Suppressor macrophage treated with lipopolysaccharide for 4 hours (primary cell): ENCODE measurements around the gene CYP46A1.
"Not testable (repeated sequence)": the region's sequence is repeated elsewhere in the genome, so short reads cannot be mapped to it uniquely, and the experiment has no call there.

Experiments used
- DNase-seq: peaks from one replicate; pipeline ENCODE4 v3.0.0-alpha.2; 2020

CYP46A1 gene

DNA sequence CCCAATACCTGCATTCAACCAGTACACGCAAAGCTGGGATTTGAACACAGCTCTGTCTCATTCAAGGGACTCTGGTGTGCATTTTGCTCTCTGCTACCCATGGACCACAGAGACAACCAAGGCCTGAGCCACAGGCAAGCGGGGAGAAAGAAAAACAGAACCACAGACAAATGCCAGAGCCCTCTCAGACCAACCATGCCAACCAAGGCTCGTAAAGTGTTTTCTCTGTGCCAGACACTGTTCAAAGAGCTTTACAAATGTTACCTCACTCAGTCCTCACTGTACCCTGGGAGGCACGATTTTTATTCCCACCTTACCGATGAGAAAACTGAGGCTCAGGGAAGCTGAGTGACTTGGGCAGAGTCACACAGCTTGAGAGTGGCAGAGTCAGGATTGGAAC, 76.7 kb downstream of the CYP46A1 start:
- DNase-seq = no peak

DNA sequence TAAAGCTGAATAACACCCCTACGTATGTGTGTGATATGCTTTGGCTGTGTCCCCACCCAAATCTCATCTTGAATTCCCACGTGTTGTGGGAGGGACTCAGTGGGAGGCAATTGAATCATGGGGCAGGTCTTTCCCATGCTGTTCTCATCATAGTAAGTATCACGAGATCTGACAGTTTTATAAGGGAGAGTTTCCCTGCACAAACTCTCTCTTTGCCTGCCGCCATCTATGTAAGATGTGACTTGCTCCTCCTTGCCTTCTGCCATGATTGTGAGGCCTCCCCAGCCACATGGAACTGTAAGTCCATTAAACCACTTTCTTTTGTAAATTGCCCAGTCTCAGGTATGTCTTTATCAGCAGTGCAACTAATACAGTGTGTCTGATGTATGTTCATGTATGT, 78.8 kb downstream of the CYP46A1 start:
- DNase-seq = not testable (repeated sequence)

DNA sequence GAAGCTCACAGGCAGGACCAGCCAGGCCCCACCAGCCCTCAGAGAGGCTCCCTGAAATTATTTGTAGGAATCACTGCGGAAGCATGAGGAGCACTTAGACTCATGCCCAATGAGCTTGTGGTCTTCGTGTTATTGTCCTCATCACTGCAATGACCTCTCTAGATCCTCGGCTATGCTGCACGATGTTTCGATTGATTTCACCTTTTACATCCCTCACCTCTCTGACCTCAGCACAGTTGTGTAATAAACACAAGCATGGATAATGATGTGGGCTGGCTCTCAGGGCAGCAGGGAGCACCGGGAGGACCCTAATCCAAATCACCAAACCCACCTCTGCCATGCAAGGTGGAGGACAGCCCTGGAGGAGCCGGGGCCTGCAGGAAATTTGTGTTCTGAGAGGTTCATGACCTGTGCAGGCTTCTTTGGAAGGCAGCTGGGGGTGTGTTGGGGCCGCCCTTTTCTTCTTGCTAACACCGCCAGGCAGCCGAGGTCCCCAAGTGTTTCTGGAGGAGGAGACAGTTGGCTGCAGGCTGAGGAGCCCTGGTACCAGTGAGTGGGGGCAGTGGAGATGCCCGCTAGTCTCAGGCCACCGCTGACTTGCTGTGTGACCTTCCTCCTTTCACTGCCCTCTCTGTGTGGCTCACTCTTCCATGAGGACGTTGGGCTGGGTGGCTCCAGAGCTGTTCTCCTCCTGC, 79.6 kb downstream of the CYP46A1 start:
- DNase-seq = no peak

DNA sequence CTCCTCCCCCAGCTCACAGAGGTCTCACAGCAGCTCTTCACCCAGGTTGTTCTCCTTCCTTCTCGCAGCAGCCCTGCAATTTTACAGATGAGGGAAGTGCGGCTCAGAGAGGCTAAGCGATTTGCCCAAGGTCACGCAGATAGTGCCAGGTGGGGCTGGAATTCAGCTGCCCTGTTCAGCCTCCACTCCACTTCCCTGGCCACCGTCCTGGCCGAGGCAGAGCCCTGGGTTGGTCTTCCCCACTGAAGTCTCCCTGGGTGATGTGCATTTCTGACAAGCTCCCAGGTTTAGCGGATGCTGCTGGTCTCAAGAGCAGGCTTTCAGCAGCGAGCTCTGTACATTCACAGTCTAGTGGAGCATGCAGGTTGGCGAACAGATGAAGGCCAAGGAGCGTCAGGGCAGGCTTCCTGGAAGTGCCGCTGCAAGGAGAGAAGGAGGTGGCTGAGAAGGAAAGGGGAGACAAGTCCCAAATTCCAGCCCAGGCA, 80.2 kb downstream of the CYP46A1 start:
- no peak for DNase-seq

DNA sequence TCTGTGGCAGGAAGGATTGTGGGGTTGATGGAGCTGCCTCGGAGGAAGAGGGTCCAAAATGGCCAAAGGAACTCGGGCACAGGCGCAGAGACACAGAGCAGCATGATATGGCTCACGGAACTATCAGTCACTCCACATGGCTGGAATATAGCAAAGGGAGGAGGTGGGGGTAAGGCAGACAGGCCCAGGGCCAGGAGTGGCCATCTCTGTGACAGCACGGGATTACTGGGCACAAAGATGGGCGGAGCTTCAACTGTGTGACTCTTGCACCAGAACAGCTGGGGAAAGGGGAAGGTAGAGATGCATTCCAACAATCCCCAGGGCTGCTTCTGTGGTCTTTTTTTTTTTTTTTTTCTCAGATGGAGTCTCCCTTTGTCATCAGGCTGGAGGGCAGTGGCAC, 84.3 kb downstream of the CYP46A1 start:
- no peak for DNase-seq

DNA sequence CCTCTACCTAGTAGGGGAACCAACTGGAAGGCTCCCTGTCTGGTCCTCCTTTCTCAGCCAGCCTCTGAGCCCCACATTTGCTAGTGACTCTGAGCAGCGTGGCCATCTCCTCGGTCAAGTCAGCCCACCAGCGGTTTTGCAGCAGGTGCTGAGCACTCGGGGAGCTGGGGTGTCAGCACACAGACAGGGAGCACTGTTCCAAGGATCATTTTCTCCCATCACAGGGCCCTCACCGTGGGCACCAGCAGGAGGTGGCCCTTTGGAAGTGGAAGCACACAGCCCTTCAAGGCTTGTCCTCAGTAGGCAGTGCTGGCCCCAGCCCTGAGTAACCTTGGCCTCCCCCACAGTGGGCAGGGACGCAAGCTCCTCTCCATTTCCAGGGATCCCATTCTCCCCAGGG, 85.0 kb downstream of the CYP46A1 start:
- no peak for DNase-seq

DNA sequence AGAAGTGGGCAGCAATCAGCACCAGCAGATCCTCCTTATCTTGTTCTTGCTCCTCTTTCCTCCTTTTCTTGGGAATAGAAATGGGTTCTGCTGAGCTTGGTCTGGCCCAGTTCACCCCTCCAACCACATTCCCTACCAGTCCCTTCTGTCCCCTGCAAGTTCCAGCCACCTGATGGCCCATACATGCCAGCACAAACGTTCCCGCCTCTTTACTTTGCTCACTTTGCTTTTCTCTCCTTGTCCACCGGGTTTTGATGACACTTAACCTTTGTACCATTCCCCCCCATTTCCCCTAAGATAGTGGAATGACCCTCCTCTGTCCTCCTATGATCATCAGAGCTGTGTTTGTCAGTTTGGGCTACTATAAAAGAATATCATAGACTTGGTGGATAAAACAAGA, 85.7 kb downstream of the CYP46A1 start:
- no peak for DNase-seq

DNA sequence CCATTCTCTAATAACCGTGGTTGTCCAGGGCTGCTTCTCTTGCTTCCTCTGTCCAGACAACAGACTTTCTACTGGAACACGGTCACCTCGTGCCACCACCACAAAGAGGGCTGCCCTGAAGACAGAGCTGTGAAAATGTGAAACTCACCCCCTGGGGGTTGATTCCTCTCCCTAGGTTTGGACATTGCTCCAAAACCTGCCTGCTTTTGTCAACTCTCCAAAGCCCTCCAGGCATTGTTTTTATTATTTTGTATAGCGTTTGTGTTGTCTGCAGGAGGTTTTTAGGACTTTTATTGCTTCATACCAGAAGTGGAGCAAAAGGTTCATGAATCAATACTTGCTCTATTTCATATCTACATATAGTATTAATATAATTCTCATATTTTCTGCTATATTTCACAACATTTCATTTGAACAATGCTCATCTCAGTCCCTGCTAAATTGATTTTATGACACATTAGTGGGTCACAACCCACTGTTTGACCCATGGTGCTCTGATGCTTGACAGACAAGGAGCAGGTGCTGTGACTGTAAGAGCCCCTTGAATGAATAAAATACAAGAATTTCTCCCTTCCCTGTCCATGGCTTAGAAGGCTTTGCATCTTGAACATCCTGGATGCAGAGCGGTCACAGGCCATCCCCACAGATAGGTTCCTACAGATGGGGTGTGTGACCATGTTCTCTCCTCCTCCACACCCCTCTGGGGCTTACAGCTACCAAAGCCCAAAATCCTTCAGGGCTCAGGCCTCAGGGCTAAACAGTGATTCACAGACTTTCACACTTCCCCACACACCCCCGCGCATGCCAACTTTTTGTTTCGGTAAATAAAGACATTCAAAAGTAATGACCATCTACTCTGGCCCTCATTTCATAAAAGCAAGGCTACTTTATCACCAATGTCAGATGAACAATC, 88.5 kb downstream of the CYP46A1 start:
- no peak for DNase-seq

DNA sequence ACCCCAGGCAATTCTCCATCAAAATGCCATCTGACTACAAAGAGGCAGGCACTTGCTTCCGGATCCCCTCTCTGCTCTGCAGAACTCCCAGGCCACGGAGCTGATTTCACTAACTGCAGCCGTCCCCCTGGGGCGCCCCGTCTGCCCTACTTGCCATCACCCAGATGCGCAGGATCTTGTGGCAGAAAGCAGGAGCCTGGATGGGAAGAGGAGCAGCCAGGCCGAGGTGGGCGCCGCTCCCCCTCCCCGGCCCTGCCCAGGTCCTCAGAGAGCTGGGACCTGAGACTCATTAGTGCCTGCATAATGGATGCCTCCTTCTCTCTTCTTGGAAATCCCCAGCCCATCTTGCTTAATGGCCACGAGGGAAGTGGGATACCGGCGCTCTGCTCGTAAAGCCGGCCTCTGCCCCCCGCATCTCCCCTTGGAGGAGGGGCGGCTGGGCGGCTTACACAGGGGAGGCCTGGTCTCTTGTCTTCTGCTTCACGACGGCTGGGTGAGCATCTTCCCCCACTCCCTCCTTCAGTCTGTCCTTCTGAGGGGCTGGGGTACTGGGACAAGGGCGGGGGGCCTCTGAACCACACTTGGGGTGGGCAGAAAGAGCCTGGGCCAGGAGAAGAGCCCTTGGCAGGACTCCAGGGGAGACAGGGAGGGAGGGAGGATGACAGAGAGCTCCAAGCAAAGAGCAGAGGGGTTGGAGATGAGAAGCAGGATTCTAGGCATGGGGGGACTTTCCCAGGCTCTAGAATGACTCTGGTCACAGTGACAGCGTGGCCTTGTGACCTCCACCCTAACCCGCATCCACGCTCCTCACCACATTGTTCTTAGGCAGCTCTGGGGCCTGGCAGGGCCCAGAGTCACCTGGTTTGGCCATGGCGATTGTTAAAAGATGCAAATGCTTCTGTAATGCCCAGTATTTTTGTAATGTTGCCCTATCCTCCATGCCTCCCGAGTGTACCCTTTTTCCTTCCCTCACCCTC, 89.7 kb downstream of the CYP46A1 start:
- DNase-seq = peak; percentile 3

DNA sequence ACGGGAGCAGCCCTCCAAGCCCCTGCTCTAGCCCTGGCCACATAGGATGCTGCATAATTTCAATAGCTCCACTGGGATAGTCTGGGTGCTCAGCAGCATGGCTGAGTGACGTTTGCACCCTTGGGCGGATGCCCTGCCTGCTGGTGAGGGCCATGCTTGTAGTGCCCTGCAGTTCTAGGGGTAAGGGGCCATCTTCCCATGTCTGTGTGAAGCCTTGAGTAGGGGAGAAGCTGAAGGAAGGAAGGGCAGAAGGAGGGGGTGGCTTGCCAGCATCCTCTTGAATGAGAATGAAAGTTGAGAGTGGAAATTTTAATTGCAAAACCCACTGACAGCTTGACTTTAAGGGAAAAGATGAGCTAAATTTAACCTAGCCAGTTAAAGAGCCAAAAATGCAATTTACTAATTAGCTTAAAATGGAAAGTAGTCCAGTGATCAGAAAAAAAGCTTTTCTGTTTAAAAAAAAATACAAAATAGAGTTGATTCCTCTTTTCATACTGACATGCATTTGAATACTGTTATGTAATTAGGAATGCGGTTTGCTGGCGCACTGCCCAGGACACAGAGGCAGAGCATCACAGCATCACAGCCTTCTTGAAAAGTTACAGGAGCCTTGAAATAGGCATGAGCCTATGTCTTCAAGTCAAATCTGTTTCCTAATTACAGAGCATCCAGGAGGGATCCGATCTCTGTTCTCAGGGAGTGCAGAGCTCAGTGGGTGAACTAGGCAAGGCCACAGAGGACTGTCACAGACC, 90.6 kb downstream of the CYP46A1 start:
- DNase-seq = no peak

DNA sequence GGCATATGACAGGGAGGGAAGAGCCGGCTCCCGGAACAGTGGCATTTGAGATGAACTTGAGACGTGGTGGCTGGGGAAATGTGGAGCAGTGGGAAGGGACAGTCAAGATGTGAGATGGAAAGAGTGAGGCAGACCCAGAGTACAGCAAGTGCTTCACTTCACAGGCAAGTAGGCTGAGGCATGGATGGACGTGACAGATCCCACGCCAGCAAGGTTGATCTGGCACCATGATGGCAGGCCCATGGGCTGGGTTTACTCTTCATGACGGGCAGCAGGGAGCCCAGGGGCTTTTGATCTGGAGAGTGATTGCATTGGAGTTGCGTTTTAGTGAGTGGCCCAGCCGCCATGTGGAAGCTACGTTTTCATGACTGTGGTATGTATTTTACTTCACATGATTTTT, 91.3 kb downstream of the CYP46A1 start:
- DNase-seq = no peak
